ENCODE results near the gene OR2T33. TPM values are rescaled to one million over a fixed set of nuclear protein-coding genes. Genes with fewer than 3 reads are reported as not detected.

OR2T33 gene
- total and polyA plus RNA-seq, 2 experiments from 2014 or later = 0.28 to 0.32 TPM

DNA sequence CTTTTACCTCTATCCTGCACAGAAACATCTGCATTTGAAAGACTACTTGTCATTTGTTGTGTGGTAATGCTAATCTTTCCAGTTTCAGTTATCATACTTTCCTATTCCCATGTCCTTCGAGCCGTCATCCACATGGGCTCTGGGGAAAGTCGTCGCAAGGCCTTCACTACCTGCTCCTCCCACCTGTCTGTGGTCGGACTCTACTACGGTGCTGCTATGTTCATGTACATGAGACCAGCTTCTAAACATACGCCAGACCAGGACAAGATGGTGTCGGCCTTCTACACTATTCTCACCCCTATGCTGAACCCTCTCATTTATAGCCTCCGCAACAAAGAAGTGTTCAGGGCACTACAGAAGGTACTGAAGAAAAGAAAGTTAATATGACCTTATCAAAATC, 38.3 kb downstream of the OR2T33 start (continued):
- TF ChIP-seq, protein P1, sequence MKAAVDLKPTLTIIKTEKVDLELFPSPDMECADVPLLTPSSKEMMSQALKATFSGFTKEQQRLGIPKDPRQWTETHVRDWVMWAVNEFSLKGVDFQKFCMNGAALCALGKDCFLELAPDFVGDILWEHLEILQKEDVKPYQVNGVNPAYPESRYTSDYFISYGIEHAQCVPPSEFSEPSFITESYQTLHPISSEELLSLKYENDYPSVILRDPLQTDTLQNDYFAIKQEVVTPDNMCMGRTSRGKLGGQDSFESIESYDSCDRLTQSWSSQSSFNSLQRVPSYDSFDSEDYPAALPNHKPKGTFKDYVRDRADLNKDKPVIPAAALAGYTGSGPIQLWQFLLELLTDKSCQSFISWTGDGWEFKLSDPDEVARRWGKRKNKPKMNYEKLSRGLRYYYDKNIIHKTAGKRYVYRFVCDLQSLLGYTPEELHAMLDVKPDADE (IDR thresholded peaks at IDR 0.05) = no peak
- TF ChIP-seq, protein P2, sequence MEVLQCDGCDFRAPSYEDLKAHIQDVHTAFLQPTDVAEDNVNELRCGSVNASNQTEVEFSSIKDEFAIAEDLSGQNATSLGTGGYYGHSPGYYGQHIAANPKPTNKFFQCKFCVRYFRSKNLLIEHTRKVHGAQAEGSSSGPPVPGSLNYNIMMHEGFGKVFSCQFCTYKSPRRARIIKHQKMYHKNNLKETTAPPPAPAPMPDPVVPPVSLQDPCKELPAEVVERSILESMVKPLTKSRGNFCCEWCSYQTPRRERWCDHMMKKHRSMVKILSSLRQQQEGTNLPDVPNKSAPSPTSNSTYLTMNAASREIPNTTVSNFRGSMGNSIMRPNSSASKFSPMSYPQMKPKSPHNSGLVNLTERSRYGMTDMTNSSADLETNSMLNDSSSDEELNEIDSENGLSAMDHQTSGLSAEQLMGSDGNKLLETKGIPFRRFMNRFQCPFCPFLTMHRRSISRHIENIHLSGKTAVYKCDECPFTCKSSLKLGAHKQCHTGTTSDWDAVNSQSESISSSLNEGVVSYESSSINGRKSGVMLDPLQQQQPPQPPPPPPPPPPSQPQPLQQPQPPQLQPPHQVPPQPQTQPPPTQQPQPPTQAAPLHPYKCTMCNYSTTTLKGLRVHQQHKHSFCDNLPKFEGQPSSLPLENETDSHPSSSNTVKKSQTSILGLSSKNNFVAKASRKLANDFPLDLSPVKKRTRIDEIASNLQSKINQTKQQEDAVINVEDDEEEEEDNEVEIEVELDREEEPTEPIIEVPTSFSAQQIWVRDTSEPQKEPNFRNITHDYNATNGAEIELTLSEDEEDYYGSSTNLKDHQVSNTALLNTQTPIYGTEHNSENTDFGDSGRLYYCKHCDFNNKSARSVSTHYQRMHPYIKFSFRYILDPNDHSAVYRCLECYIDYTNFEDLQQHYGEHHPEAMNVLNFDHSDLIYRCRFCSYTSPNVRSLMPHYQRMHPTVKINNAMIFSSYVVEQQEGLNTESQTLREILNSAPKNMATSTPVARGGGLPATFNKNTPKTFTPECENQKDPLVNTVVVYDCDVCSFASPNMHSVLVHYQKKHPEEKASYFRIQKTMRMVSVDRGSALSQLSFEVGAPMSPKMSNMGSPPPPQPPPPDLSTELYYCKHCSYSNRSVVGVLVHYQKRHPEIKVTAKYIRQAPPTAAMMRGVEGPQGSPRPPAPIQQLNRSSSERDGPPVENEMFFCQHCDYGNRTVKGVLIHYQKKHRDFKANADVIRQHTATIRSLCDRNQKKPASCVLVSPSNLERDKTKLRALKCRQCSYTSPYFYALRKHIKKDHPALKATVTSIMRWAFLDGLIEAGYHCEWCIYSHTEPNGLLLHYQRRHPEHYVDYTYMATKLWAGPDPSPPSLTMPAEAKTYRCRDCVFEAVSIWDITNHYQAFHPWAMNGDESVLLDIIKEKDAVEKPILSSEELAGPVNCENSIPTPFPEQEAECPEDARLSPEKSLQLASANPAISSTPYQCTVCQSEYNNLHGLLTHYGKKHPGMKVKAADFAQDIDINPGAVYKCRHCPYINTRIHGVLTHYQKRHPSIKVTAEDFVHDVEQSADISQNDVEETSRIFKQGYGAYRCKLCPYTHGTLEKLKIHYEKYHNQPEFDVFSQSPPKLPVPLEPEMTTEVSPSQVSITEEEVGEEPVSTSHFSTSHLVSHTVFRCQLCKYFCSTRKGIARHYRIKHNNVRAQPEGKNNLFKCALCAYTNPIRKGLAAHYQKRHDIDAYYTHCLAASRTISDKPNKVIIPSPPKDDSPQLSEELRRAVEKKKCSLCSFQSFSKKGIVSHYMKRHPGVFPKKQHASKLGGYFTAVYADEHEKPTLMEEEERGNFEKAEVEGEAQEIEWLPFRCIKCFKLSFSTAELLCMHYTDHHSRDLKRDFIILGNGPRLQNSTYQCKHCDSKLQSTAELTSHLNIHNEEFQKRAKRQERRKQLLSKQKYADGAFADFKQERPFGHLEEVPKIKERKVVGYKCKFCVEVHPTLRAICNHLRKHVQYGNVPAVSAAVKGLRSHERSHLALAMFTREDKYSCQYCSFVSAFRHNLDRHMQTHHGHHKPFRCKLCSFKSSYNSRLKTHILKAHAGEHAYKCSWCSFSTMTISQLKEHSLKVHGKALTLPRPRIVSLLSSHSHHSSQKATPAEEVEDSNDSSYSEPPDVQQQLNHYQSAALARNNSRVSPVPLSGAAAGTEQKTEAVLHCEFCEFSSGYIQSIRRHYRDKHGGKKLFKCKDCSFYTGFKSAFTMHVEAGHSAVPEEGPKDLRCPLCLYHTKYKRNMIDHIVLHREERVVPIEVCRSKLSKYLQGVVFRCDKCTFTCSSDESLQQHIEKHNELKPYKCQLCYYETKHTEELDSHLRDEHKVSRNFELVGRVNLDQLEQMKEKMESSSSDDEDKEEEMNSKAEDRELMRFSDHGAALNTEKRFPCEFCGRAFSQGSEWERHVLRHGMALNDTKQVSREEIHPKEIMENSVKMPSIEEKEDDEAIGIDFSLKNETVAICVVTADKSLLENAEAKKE (CRISPR knock-in tag; IDR thresholded peaks at IDR 0.05) = no peak
- no peak for TF ChIP-seq POLR2AphosphoS5 (IDR thresholded peaks at IDR 0.05; ENCODE audit: low read depth)

DNA sequence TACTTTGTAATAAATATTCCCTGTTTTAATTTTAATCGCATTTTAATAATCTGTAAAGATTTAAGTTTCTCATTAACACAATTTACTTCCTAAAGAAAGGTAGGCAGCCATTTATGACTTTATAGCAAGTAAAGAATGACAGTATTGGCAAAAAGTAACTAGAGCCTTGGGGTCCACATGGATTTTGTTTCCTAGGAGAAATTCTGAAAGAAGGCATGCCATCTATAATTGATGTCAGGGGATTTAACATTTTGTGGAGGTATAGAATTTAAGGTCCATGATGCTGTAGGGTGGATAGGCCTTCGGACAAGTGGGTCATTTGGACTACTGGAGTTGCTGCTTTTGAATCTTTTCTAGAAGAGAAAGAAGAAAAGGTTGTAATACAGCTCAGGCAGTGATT, 46.7 kb downstream of the OR2T33 start, which contains the start of gene OR2M4:
Gene OR2M4 (plus strand): TSS at position 301 of the 400 bp plus-strand sequence. CDS start 7,512 bp downstream, outside the sequence.
- Histone ChIP-seq H3K79me2 (replicated peaks; ENCODE audit: insufficient read depth) (no peaks in the 10 kb centered on the region), H3K4me1 (ENCODE audit: insufficient read depth) (no peaks in the 10 kb centered on the region), H3F3A (replicated peaks; ENCODE audit: low read depth) (no peaks in the 10 kb centered on the region), H3K27ac (ENCODE audit: low read depth) (no peak within 1 kb of the TSS), H3K27me3 (ENCODE audit: insufficient read depth) (no peaks in the 10 kb centered on the region), H2AFZ (no peak within 1 kb of the TSS), H3K4me2 (no peak within 1 kb of the TSS), H3K9me2 (ENCODE audit: insufficient read depth) (no peaks in the 10 kb centered on the region), H3K4me3 (no peak within 1 kb of the TSS), H3K36me3 (ENCODE audit: insufficient read depth) (no peaks in the 10 kb centered on the region; the same call in 1 of the 2 replicates), H4K20me1 (replicated peaks; ENCODE audit: insufficient read depth) (no peaks in the 10 kb centered on the region)
- Mint-ChIP-seq H3K9me3 (peaks cover 95% of the 10 kb centered on the region), H3K4me1 (no peaks in the 10 kb centered on the region), H3K4me3 (no peak within 1 kb of the TSS), H3K27ac (no peak within 1 kb of the TSS), H3K36me3 (ENCODE audit: low read depth) (peaks cover 18% of the 10 kb centered on the region), H3K27me3 (ENCODE audit: insufficient read depth, low read depth, poor library complexity) (peaks cover 2% of the 10 kb centered on the region)
- no peak for TF ChIP-seq EZH2 (IDR thresholded peaks at IDR 0.05; ENCODE audit: low read depth, unreplicated experiment)
- ATAC-seq = no peak
- DNase-seq (ENCODE audit: low spot score) = no peak
